ENCODE results near the gene FGFR4.

Gene FGFR4

GRCh38 chr5:177085985-177086653 is 596 bp upstream of the FGFR4 start:
- no peak for DNase-seq (ENCODE audit: low read depth)

- DNase-seq (ENCODE audit: low read depth), result no peak
Measured at GRCh38 chr5:177087398-177088005, 787 bp downstream of the FGFR4 start.

- DNase-seq (ENCODE audit: low read depth), result no peak
Measured at GRCh38 chr5:177089127-177089526, 2.4 kb downstream of the FGFR4 start.

- DNase-seq (ENCODE audit: low read depth), result no peak
Measured at GRCh38 chr5:177089825-177090641, 3.3 kb downstream of the FGFR4 start.

GRCh38 chr5:177090813-177091212 is 4.1 kb downstream of the FGFR4 start:
- no peak for DNase-seq (ENCODE audit: low read depth)

GRCh38 chr5:177091232-177091631 is 4.5 kb downstream of the FGFR4 start:
- no peak for DNase-seq (ENCODE audit: low read depth)

GRCh38 chr5:177092178-177093081 is 5.7 kb downstream of the FGFR4 start:
- DNase-seq (ENCODE audit: low read depth), result no peak

- no peak for DNase-seq (ENCODE audit: low read depth)
Measured at GRCh38 chr5:177093082-177093712, 6.5 kb downstream of the FGFR4 start.

- no peak for DNase-seq (ENCODE audit: low read depth)
Measured at GRCh38 chr5:177093803-177094202, 7.1 kb downstream of the FGFR4 start.

GRCh38 chr5:177094224-177095087 is 7.7 kb downstream of the FGFR4 start:
- DNase-seq (ENCODE audit: low read depth), result no peak

GRCh38 chr5:177095088-177095669 is 8.5 kb downstream of the FGFR4 start:
- no peak for DNase-seq (ENCODE audit: low read depth)

- DNase-seq (ENCODE audit: low read depth), result no peak
Measured at GRCh38 chr5:177096162-177097015, 9.7 kb downstream of the FGFR4 start.

- DNase-seq (ENCODE audit: low read depth), result no peak
Measured at GRCh38 chr5:177097016-177097985, 10.6 kb downstream of the FGFR4 start.

- DNase-seq (ENCODE audit: low read depth), result no peak
Measured at GRCh38 chr5:177098120-177098469, 11.4 kb downstream of the FGFR4 start.

- DNase-seq (ENCODE audit: low read depth), result no peak
Measured at GRCh38 chr5:177098470-177099141, 11.9 kb downstream of the FGFR4 start.

- no peak for DNase-seq (ENCODE audit: low read depth)
Measured at GRCh38 chr5:177099422-177100093, 12.8 kb downstream of the FGFR4 start.

GRCh38 chr5:177100714-177101121 is 14.0 kb downstream of the FGFR4 start:
- no peak for DNase-seq (ENCODE audit: low read depth)

Data from activated gamma-delta T cell treated with anti-CD3 and anti-CD28 coated beads, Interleukin-2, amount 50 U/mL, for 16 hours (primary cell).